ENCODE results near the gene GRK2. TPM values are rescaled to one million over a fixed set of nuclear protein-coding genes. Genes with fewer than 3 reads are reported as not detected.

Gene GRK2
- total and polyA plus RNA-seq, 2 donors (not counting 3 experiments of a cell fraction or from before 2014, with no cell fraction given) = 57.9 to 62.3 TPM

GRCh38 chr11:67310246-67311050 lies 44.2 kb downstream of the GRK2 start:
- ChIA-PET POLR2A (no interaction called here), CTCF (interaction anchor here (1.5 kb wide), 2 partner anchors 44 to 48 kb away, joined by 4 to 5 read pairs; no protein-coding TSS in a partner anchor)
- TF ChIP-seq POLR2A (IDR thresholded peaks at IDR 0.05; ENCODE audit: low read depth, low read length) (no peak), EZH2 (IDR thresholded peaks at IDR 0.05; ENCODE audit: borderline replicate concordance, low read depth, low read length, severe bottlenecking) (no peak), MYC (IDR thresholded peaks at IDR 0.05; ENCODE audit: low read depth, low read length) (no peak), CTCF (IDR thresholded peaks at IDR 0.05; ENCODE audit: extremely low read depth in 1 of 2, insufficient read depth in 1 of 2, low read depth in 1 of 2, low read length in 2 of 2) (no peak), GATA2 (IDR thresholded peaks at IDR 0.05; ENCODE audit: insufficient read depth, insufficient read length, low read depth, low read length) (no peak), JUN (IDR thresholded peaks at IDR 0.05; ENCODE audit: borderline replicate concordance, insufficient read depth, insufficient read length, low read depth) (no peak), FOS (IDR thresholded peaks at IDR 0.05; ENCODE audit: borderline replicate concordance, insufficient read depth, low read length) (no peak), MAX (IDR thresholded peaks at IDR 0.05; ENCODE audit: insufficient read depth, insufficient read length) (no peak), POLR2AphosphoS5 (IDR thresholded peaks at IDR 0.05; ENCODE audit: insufficient read depth, low read depth, low read length) (no peak)
- no TSS peak for BruUV-seq (replicated peaks)
- peaks cover 0 to 2% of the 10 kb centered on the region in 2 experiments for H3K36me3 ChIP-seq (ENCODE audit: control insufficient read depth in 2 of 2, extremely low read depth in 1 of 2, insufficient read depth in 2 of 2, low read length in 2 of 2)
- DNase-seq (ENCODE audit: low read depth, low spot score) (no peak), FAIRE-seq (no peak)
- H3K4me3 ChIP-seq (replicated peaks in 1 of 3; ENCODE audit: insufficient read depth in 1 of 3, low read depth in 1 of 3, low read length in 3 of 3) = no peak overlapping the region
- H3K9me3 ChIP-seq (replicated peaks; ENCODE audit: control insufficient read depth, insufficient read depth, low read length) = no peaks in the 10 kb centered on the region
- no peaks in the 10 kb centered on the region for H3K27me3 ChIP-seq (ENCODE audit: control insufficient read depth in 2 of 2, insufficient read depth in 2 of 2, low read length in 2 of 2)
- no peaks in the 10 kb centered on the region for H3K4me1 ChIP-seq (ENCODE audit: control insufficient read depth, extremely low read depth, insufficient read depth, low read length)
- H3K9ac ChIP-seq (replicated peaks; ENCODE audit: extremely low read depth, insufficient read depth, low read length) = no peak overlapping the region
- intact Hi-C loops (cut with micrococcal nuclease) (no loop called here), dilution Hi-C loops (cut with MboI; ENCODE audit: extremely low pct_ligation_motif_present, low sequenced_read_pairs) (no loop called here)
- H3K4me2 ChIP-seq (ENCODE audit: insufficient read depth, low read length) = no peak overlapping the region
- no peak overlapping the region for H2AFZ ChIP-seq (ENCODE audit: low read depth, low read length)
- no peaks in the 10 kb centered on the region for H3K79me2 ChIP-seq (ENCODE audit: control insufficient read depth, insufficient read depth, low read length)
- H3K9me1 ChIP-seq (replicated peaks; ENCODE audit: control insufficient read depth, extremely low read depth, insufficient read depth, low read length) = no peaks in the 10 kb centered on the region
- H4K20me1 ChIP-seq (replicated peaks; ENCODE audit: control insufficient read depth, extremely low read depth, insufficient read depth, low read length) = no peaks in the 10 kb centered on the region
- no peak overlapping the region for H3K27ac ChIP-seq (ENCODE audit: insufficient read depth, low read depth, low read length)
